ENCODE results near the gene PNPLA5. TPM values are rescaled to one million over a fixed set of nuclear protein-coding genes. Genes with fewer than 3 reads are reported as not detected.

PNPLA5 gene
- total RNA-seq, 1 experiment from 2014 or later, result 5.3 TPM

- H3K36me3 Mint-ChIP-seq, result peaks cover 15% of the 10 kb centered on the region
- DNase-seq (ENCODE audit: low spot score) (no peak), ATAC-seq (no peak)
- H3K9me3 Mint-ChIP-seq, result peaks cover 16% of the 10 kb centered on the region
- H3K4me1 Mint-ChIP-seq, result peaks cover 29% of the 10 kb centered on the region
- no peak overlapping the region for H3K4me3 Mint-ChIP-seq
- peak overlapping the region; percentile 51 for H3K27ac Mint-ChIP-seq
- CTCF ChIA-PET, result interaction anchor here (0.9 to 11.6 kb wide), 4 partner anchors 8 to 31 kb away, joined by 3 to 140 read pairs (median 5); partner anchors contain the start of gene SULT4A1
- peaks cover 3% of the 10 kb centered on the region; the same call in 1 of the 2 replicates for H3K27me3 Mint-ChIP-seq (ENCODE audit: low read depth)
- no peak for TF ChIP-seq TP53 (CRISPR knock-in tag; IDR thresholded peaks at IDR 0.05)
- no peak for TF ChIP-seq USF1 (CRISPR knock-in tag; IDR thresholded peaks at IDR 0.05)
- no peak for TF ChIP-seq ZBTB43 (CRISPR knock-in tag; IDR thresholded peaks at IDR 0.05)
- TF ChIP-seq ZNF416 (CRISPR knock-in tag; IDR thresholded peaks at IDR 0.05), result no peak
- TF ChIP-seq ZMAT4 (CRISPR knock-in tag; IDR thresholded peaks at IDR 0.05), result no peak
- TF ChIP-seq JAZF1 (CRISPR knock-in tag; IDR thresholded peaks at IDR 0.05), result no peak
- no peak for TF ChIP-seq GRHL2 (CRISPR knock-in tag; IDR thresholded peaks at IDR 0.05; ENCODE audit: insufficient replicate concordance, severe bottlenecking)
- TF ChIP-seq IRF2 (CRISPR knock-in tag; IDR thresholded peaks at IDR 0.05; ENCODE audit: borderline replicate concordance, low read depth), result no peak
- TF ChIP-seq NR2C2 (CRISPR knock-in tag; IDR thresholded peaks at IDR 0.05), result no peak
- POLR2A ChIA-PET, result interaction anchor here (0.6 kb wide), 1 partner anchor 13 kb away, joined by 8 read pairs; no protein-coding TSS in a partner anchor
These were observed 39.1 kb downstream of the PNPLA5 start for GRCh38 chr22:43852573-43853327.

- DNase-seq (ENCODE audit: low spot score), result no peak
- ChIA-PET POLR2A (interaction anchor here (0.6 kb wide), 1 partner anchor 116 kb away, joined by 6 read pairs; no protein-coding TSS in a partner anchor), CTCF (interaction anchor here (0.7 to 11.6 kb wide), 3 partner anchors 10 to 32 kb away, joined by 4 to 140 read pairs (median 6); partner anchors contain the start of gene SULT4A1)
- no peak overlapping the region for H3K4me3 Mint-ChIP-seq
- H3K4me1 Mint-ChIP-seq, result peaks cover 29% of the 10 kb centered on the region
- H3K36me3 Mint-ChIP-seq, result peaks cover 8% of the 10 kb centered on the region
- no peak overlapping the region for H3K27ac Mint-ChIP-seq
- peaks cover 2% of the 10 kb centered on the region; the same call in 1 of the 2 replicates for H3K27me3 Mint-ChIP-seq (ENCODE audit: low read depth)
- ATAC-seq, result no peak
- no peak for TF ChIP-seq GRHL2 (CRISPR knock-in tag; IDR thresholded peaks at IDR 0.05; ENCODE audit: insufficient replicate concordance, severe bottlenecking)
- TF ChIP-seq ZNF423 (CRISPR knock-in tag; IDR thresholded peaks at IDR 0.05), result no peak
- TF ChIP-seq ZNF219 (CRISPR knock-in tag; IDR thresholded peaks at IDR 0.05; ENCODE audit: borderline replicate concordance), result no peak
- no peak for TF ChIP-seq SMAD4 (CRISPR knock-in tag; IDR thresholded peaks at IDR 0.05)
- TF ChIP-seq ZNF317 (CRISPR knock-in tag; IDR thresholded peaks at IDR 0.05; ENCODE audit: borderline replicate concordance, low read depth), result no peak
- TF ChIP-seq ZNF263 (CRISPR knock-in tag; IDR thresholded peaks at IDR 0.05; ENCODE audit: low read depth), result no peak
- no peak for TF ChIP-seq ZNF121 (CRISPR knock-in tag; IDR thresholded peaks at IDR 0.05)
- TF ChIP-seq HMGA2 (CRISPR knock-in tag; IDR thresholded peaks at IDR 0.05), result no peak
- TF ChIP-seq, protein P1, sequence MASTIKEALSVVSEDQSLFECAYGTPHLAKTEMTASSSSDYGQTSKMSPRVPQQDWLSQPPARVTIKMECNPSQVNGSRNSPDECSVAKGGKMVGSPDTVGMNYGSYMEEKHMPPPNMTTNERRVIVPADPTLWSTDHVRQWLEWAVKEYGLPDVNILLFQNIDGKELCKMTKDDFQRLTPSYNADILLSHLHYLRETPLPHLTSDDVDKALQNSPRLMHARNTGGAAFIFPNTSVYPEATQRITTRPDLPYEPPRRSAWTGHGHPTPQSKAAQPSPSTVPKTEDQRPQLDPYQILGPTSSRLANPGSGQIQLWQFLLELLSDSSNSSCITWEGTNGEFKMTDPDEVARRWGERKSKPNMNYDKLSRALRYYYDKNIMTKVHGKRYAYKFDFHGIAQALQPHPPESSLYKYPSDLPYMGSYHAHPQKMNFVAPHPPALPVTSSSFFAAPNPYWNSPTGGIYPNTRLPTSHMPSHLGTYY (CRISPR knock-in tag; IDR thresholded peaks at IDR 0.05), result no peak
- TF ChIP-seq MXD4 (CRISPR knock-in tag; IDR thresholded peaks at IDR 0.05; ENCODE audit: borderline replicate concordance), result no peak
- no peak for TF ChIP-seq FOXK1 (CRISPR knock-in tag; IDR thresholded peaks at IDR 0.05)
- TF ChIP-seq NFE2L1 (CRISPR knock-in tag; IDR thresholded peaks at IDR 0.05), result no peak
- TF ChIP-seq TP53 (CRISPR knock-in tag; IDR thresholded peaks at IDR 0.05), result no peak
- TF ChIP-seq ZBTB43 (CRISPR knock-in tag; IDR thresholded peaks at IDR 0.05), result no peak
- TF ChIP-seq ZNF138 (CRISPR knock-in tag; conservative IDR thresholded peaks at IDR 0.05), result no peak
- no peak for TF ChIP-seq E2F5 (CRISPR knock-in tag; IDR thresholded peaks at IDR 0.05)
- TF ChIP-seq FOXP1 (CRISPR knock-in tag; IDR thresholded peaks at IDR 0.05; ENCODE audit: borderline replicate concordance), result no peak
- no peak for TF ChIP-seq MAX (CRISPR knock-in tag; IDR thresholded peaks at IDR 0.05)
- peaks cover 8% of the 10 kb centered on the region for H3K9me3 Mint-ChIP-seq
These were observed 39.9 kb downstream of the PNPLA5 start for GRCh38 chr22:43851979-43852307.
